ENCODE measurements around the gene CEPT1.

- TF ChIP-seq SIN3A (IDR thresholded peaks at IDR 0.05; ENCODE audit: low read depth) = no peak
- no peak for TF ChIP-seq CTCF (IDR thresholded peaks at IDR 0.05 in 2 of 3, conservative IDR thresholded peaks at IDR 0.05 in 1 of 3; ENCODE audit: borderline replicate concordance in 1 of 3, insufficient read depth in 1 of 3, low read depth in 2 of 3, low read length in 2 of 3)
- no peak for TF ChIP-seq CEBPB (IDR thresholded peaks at IDR 0.05; ENCODE audit: low read depth)
- TF ChIP-seq SP1 (IDR thresholded peaks at IDR 0.05; ENCODE audit: low read depth) = no peak
- TF ChIP-seq YY1 (IDR thresholded peaks at IDR 0.05; ENCODE audit: extremely low read depth, insufficient replicate concordance, low read depth, low read length) = no peak
- no peak for TF ChIP-seq ATF3 (IDR thresholded peaks at IDR 0.05)
- TF ChIP-seq EZH2 (IDR thresholded peaks at IDR 0.05) = no peak
- TF ChIP-seq POLR2AphosphoS5 (IDR thresholded peaks at IDR 0.05; ENCODE audit: low read depth, low read length) = no peak
Observed at GRCh38 chr1:111192074-111192473, 52.1 kb downstream of the CEPT1 start.
